ENCODE data around the gene KRTAP5-8.
"Not testable (repeated sequence)": the region's sequence is repeated elsewhere in the genome, so short reads cannot be mapped to it uniquely, and the experiment has no call there.

DNA sequence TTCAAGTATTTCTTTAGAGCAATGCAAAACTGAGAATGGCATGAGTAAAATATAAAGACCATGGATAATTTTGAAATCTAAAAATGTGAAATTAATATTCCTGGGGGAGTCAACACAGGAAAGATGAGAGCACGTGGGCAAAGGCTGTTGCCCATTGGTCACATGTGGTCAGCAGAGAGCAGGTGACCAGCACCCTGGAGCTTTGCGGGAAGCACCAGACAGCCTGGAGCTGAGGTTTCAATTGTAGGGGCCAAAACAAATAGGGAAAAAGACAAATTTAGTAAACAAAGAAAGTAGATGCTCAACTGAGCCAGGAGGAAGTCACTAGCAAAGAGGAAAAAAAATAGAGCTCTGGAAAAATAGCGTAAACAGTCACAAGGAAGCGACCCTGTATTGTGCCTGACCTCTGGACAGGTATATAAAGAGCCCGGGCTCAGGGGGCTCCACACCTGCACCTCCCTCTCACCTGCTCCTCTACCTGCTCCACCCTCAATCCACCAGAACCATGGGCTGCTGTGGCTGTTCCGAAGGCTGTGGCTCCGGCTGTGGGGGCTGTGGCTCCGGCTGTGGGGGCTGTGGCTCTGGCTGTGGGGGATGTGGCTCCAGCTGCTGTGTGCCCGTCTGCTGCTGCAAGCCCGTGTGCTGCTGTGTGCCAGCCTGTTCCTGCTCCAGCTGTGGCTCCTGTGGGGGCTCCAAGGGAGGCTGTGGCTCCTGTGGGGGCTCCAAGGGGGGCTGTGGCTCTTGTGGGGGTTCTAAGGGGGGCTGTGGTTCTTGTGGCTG is 10.8 kb upstream of the KRTAP5-8 start, which contains the start of gene KRTAP5-7:
- TF ChIP-seq, protein P1, sequence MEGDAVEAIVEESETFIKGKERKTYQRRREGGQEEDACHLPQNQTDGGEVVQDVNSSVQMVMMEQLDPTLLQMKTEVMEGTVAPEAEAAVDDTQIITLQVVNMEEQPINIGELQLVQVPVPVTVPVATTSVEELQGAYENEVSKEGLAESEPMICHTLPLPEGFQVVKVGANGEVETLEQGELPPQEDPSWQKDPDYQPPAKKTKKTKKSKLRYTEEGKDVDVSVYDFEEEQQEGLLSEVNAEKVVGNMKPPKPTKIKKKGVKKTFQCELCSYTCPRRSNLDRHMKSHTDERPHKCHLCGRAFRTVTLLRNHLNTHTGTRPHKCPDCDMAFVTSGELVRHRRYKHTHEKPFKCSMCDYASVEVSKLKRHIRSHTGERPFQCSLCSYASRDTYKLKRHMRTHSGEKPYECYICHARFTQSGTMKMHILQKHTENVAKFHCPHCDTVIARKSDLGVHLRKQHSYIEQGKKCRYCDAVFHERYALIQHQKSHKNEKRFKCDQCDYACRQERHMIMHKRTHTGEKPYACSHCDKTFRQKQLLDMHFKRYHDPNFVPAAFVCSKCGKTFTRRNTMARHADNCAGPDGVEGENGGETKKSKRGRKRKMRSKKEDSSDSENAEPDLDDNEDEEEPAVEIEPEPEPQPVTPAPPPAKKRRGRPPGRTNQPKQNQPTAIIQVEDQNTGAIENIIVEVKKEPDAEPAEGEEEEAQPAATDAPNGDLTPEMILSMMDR (conservative IDR thresholded peaks at IDR 0.05; ENCODE audit: low read depth, low read length): not testable (repeated sequence)
- TF ChIP-seq EZH2 (IDR thresholded peaks at IDR 0.05; ENCODE audit: low read length, unreplicated experiment); EZH2phosphoT487 (IDR thresholded peaks at IDR 0.05; ENCODE audit: borderline replicate concordance, low read length): not testable (repeated sequence)
